Erythroblast (primary cell): ENCODE measurements around the gene CCDC63.

ENCODE experiments used
- GATA1 ChIP-seq: IDR thresholded peaks from 2 replicates; pipeline ENCODE4 v1.6.1; 2011; ENCODE audit warnings: low read depth, mild to moderate bottlenecking, control low read depth, low read length, moderate library complexity
- POLR2A ChIP-seq: IDR thresholded peaks from 2 replicates; pipeline ENCODE4 v1.6.1; 2011; ENCODE audit warnings: mild to moderate bottlenecking, low read length

- TF ChIP-seq POLR2A (no peak), GATA1 (no peak)
Measured at GRCh38 chr12:110923692-110924334, 77.0 kb downstream of the CCDC63 start.
